Upper lobe of left lung (tissue), 4 donors: ENCODE measurements around the gene TFEB.

ENCODE experiments used
- EP300 ChIP-seq, 4 donors: sonication (generic); formaldehyde crosslinking; IDR thresholded peaks; one replicate each; pipeline ENCODE4 v1.5.1; 2017; ENCODE audit warnings: antibody characterized with exemption in 4 of 4, control low read depth in 2 of 4
- POLR2A ChIP-seq, 4 donors: fragments of 450-650 bp; IDR thresholded peaks; one replicate each; pipeline ENCODE4 v1.5.1; 2016 to 2017; ENCODE audit warnings: antibody characterized with exemption in 4 of 4, mild to moderate bottlenecking in 2 of 4
- POLR2AphosphoS5 ChIP-seq, 2 donors: sonication (generic); formaldehyde crosslinking; IDR thresholded peaks; one replicate each; pipeline ENCODE4 v1.5.1; 2017; ENCODE audit warnings: antibody characterized with exemption in 2 of 2
- TF ChIP-seq, protein P1 (sequence below), 6 experiments: fragments of 450-650 bp in 4 of 6; fragments of 200-600 bp in 2 of 6; sonication (generic) in 2 of 6; IDR thresholded peaks; one replicate each; pipeline ENCODE4 v1.5.1; 2016 to 2019; ENCODE audit warnings: antibody characterized with exemption in 6 of 6

DNA sequence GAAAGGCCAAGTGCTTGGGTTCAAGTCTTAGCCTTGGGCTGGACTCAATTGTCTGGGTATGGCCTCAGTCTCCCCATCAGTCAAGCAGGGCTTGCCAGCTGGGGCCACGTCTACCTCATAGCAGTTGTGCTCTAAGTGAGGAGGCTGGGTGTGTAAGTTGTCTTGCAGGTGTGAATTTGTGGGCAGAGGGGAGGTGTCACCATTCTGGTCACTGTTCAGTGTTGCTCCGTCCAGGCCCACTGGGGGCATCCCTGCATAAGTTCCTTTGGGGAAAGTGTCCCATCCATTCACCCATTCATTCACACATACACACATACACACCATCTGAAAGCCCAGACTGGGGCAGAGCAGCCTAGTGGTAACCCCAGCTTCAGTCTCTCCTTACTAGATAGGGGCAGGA is 36.3 kb downstream of the TFEB start:
- TF ChIP-seq, protein P1, sequence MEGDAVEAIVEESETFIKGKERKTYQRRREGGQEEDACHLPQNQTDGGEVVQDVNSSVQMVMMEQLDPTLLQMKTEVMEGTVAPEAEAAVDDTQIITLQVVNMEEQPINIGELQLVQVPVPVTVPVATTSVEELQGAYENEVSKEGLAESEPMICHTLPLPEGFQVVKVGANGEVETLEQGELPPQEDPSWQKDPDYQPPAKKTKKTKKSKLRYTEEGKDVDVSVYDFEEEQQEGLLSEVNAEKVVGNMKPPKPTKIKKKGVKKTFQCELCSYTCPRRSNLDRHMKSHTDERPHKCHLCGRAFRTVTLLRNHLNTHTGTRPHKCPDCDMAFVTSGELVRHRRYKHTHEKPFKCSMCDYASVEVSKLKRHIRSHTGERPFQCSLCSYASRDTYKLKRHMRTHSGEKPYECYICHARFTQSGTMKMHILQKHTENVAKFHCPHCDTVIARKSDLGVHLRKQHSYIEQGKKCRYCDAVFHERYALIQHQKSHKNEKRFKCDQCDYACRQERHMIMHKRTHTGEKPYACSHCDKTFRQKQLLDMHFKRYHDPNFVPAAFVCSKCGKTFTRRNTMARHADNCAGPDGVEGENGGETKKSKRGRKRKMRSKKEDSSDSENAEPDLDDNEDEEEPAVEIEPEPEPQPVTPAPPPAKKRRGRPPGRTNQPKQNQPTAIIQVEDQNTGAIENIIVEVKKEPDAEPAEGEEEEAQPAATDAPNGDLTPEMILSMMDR (IDR thresholded peaks at IDR 0.05) = no peak
- TF ChIP-seq POLR2AphosphoS5 (IDR thresholded peaks at IDR 0.05) (no peak), POLR2A (IDR thresholded peaks at IDR 0.05) (no peak), EP300 (IDR thresholded peaks at IDR 0.05) (no peak)
